OCI-LY1 (cell line): Measurements from ENCODE around the gene SUPT3H.

ENCODE experiments used
- EZH2 ChIP-seq: fragments of 200-600 bp; sonication (generic), shearing (Covaris generic); IDR thresholded peaks from 2 replicates; pipeline ENCODE4 v1.8.0; 2017; ENCODE audit warnings: borderline replicate concordance, mixed run types, mild to moderate bottlenecking, antibody characterized with exemption, low read length, moderate library complexity, mixed read lengths
- TF ChIP-seq, protein P1 (sequence below): fragments of 200-600 bp; sonication (generic), shearing (Covaris generic); IDR thresholded peaks from 2 replicates; pipeline ENCODE4 v1.5.1; 2017; ENCODE audit warnings: mild to moderate bottlenecking, antibody characterized with exemption, low read length, moderate library complexity, mixed read lengths

GRCh38 chr6:45185403-45186251, 192.1 kb downstream of the SUPT3H start:
- TF ChIP-seq, protein P1, sequence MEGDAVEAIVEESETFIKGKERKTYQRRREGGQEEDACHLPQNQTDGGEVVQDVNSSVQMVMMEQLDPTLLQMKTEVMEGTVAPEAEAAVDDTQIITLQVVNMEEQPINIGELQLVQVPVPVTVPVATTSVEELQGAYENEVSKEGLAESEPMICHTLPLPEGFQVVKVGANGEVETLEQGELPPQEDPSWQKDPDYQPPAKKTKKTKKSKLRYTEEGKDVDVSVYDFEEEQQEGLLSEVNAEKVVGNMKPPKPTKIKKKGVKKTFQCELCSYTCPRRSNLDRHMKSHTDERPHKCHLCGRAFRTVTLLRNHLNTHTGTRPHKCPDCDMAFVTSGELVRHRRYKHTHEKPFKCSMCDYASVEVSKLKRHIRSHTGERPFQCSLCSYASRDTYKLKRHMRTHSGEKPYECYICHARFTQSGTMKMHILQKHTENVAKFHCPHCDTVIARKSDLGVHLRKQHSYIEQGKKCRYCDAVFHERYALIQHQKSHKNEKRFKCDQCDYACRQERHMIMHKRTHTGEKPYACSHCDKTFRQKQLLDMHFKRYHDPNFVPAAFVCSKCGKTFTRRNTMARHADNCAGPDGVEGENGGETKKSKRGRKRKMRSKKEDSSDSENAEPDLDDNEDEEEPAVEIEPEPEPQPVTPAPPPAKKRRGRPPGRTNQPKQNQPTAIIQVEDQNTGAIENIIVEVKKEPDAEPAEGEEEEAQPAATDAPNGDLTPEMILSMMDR, result no peak
- TF ChIP-seq EZH2, result no peak
